Common myeloid progenitor, CD34-positive (primary cell): ENCODE measurements around the gene GFI1.

Experiments
- CTCF ChIA-PET: fragments of 350-600 bp; sonication (Branson Sonifier 250); formaldehyde crosslinking; loops from one replicate; lab custom pipeline; 2021; ENCODE audit warnings: antibody characterized with exemption; lab: Charles Lee
- POLR2A ChIA-PET: fragments of 350-600 bp; sonication (Branson Sonifier 250); formaldehyde crosslinking; loops from one replicate; lab custom pipeline; 2021; ENCODE audit warnings: antibody characterized with exemption; lab: Charles Lee
- DNase-seq, 3 donors: peaks; one replicate each; pipeline versions ENCODE4 v3.0.0 to v3.0.0-alpha.2; 2013
- H3K27ac ChIP-seq, 2 experiments: 1 replicate in 1 of 2; 2 replicates in 1 of 2; pipeline ENCODE4 v1.7.0; 2013; ENCODE audit warnings: inconsistent platforms in 2 of 2, low read length in 2 of 2, mild to moderate bottlenecking in 2 of 2, low read depth in 1 of 2, moderate library complexity in 1 of 2; ENCODE audit not compliant: severe bottlenecking in 2 of 2, insufficient read depth in 1 of 2, poor library complexity in 1 of 2
- H3K27me3 ChIP-seq, 5 experiments: replicated peaks in 2 of 5; 1 replicate in 3 of 5; 2 replicates in 2 of 5; pipeline versions ENCODE4 v1.6.1 to v1.7.0; 2013; ENCODE audit warnings: low read length in 4 of 5, mild to moderate bottlenecking in 2 of 5, moderate library complexity in 2 of 5, inconsistent platforms in 1 of 5; ENCODE audit not compliant: insufficient read depth in 5 of 5, control insufficient read depth in 4 of 5
- H3K36me3 ChIP-seq, 4 experiments: 1 replicate in 2 of 4; 2 replicates in 2 of 4; pipeline versions ENCODE4 v1.6.1 to v1.7.0; 2013; ENCODE audit warnings: low read length in 3 of 4, control low read depth in 1 of 4, mild to moderate bottlenecking in 1 of 4; ENCODE audit not compliant: control insufficient read depth in 4 of 4, insufficient read depth in 4 of 4
- H3K4me1 ChIP-seq, 4 experiments: 1 replicate in 3 of 4; 2 replicates in 1 of 4; pipeline versions ENCODE4 v1.6.1 to v1.7.1; 2013; ENCODE audit warnings: low read length in 3 of 4, mild to moderate bottlenecking in 3 of 4, control low read depth in 1 of 4, inconsistent platforms in 1 of 4, moderate library complexity in 1 of 4; ENCODE audit not compliant: control insufficient read depth in 4 of 4, insufficient read depth in 4 of 4; ENCODE audit errors: control extremely low read depth in 1 of 4
- H3K4me3 ChIP-seq, 7 experiments: 1 replicate in 4 of 7; 2 replicates in 3 of 7; pipeline versions ENCODE4 v1.5.1 to v1.7.0; 2013; ENCODE audit warnings: mild to moderate bottlenecking in 7 of 7, low read length in 6 of 7, moderate library complexity in 6 of 7, inconsistent platforms in 2 of 7, low read depth in 2 of 7, control low read depth in 1 of 7; ENCODE audit not compliant: insufficient read depth in 4 of 7, control insufficient read depth in 1 of 7; ENCODE audit errors: extremely low read depth in 1 of 7
- H3K9me3 ChIP-seq, 5 experiments: 1 replicate in 4 of 5; 2 replicates in 1 of 5; pipeline versions ENCODE4 v1.6.1 to v1.7.1; 2013; ENCODE audit warnings: low read length in 4 of 5, mild to moderate bottlenecking in 2 of 5, inconsistent platforms in 1 of 5, low read depth in 1 of 5, moderate library complexity in 1 of 5; ENCODE audit not compliant: control insufficient read depth in 4 of 5, insufficient read depth in 2 of 5; ENCODE audit errors: control extremely low read depth in 1 of 5
- WGBS: methylation state at CpG from one replicate; pipeline ENCODE4 v1.1.5; 2013; ENCODE audit not compliant: insufficient coverage; 5-methylcytosine and 5-hydroxymethylcytosine counted together

GFI1 gene

GRCh38 chr1:92503043-92503925 lies 16.6 kb upstream of the GFI1 start:
- Histone ChIP-seq H3K4me3 (no peak overlapping the region), H3K36me3 (no peaks in the 10 kb centered on the region), H3K4me1 (no peaks in the 10 kb centered on the region), H3K27me3 (no peaks in the 10 kb centered on the region), H3K27ac (no peak overlapping the region), H3K9me3 (no peaks in the 10 kb centered on the region)
- CTCF ChIA-PET: interaction anchor here (1.3 kb wide), 1 partner anchor 21 kb away, joined by 3 read pairs; no protein-coding TSS in a partner anchor
- POLR2A ChIA-PET: interaction anchor here (0.6 kb wide), 1 partner anchor 23 kb away, joined by 3 read pairs; no protein-coding TSS in a partner anchor
- no peak for DNase-seq
- WGBS: 100% methylated on average over 1 of the region's 6 CpGs

- POLR2A ChIA-PET: no interaction called here
- Histone ChIP-seq H3K4me1 (no peaks in the 10 kb centered on the region), H3K27ac (no peak overlapping the region), H3K9me3 (no peaks in the 10 kb centered on the region), H3K27me3 (no peaks in the 10 kb centered on the region), H3K4me3 (no peak overlapping the region), H3K36me3 (no peaks in the 10 kb centered on the region)
- peak in 2 of 3 donors; percentile 32 to 48 for DNase-seq
- CTCF ChIA-PET: no interaction called here
Observed at GRCh38 chr1:92502247-92502646, 15.5 kb upstream of the GFI1 start.

- DNase-seq: no peak
- Histone ChIP-seq H3K27ac (no peak overlapping the region), H3K27me3 (no peaks in the 10 kb centered on the region), H3K36me3 (no peaks in the 10 kb centered on the region), H3K4me1 (peaks cover 0 to 2% (median under 1%) of the 10 kb centered on the region in 4 experiments), H3K9me3 (no peaks in the 10 kb centered on the region), H3K4me3 (no peak overlapping the region)
- ChIA-PET POLR2A (no interaction called here), CTCF (no interaction called here)
- no CpG with 5 or more reads among the region's 1 CpG for WGBS
Observed at GRCh38 chr1:92500552-92500951, 13.8 kb upstream of the GFI1 start.

- Histone ChIP-seq H3K9me3 (no peaks in the 10 kb centered on the region), H3K27me3 (no peaks in the 10 kb centered on the region), H3K4me3 (no peak overlapping the region), H3K27ac (no peak overlapping the region), H3K4me1 (peaks cover 0 to 6% (median 1%) of the 10 kb centered on the region in 4 experiments), H3K36me3 (no peaks in the 10 kb centered on the region)
- ChIA-PET POLR2A (no interaction called here), CTCF (no interaction called here)
- no peak for DNase-seq
- WGBS: 78% methylated on average over 1 of the region's 2 CpGs
Observed at GRCh38 chr1:92495392-92496063, 8.8 kb upstream of the GFI1 start.

- H3K4me3 ChIP-seq: no peak overlapping the region
- H3K36me3 ChIP-seq: no peaks in the 10 kb centered on the region
- ChIA-PET CTCF (no interaction called here), POLR2A (no interaction called here)
- no peaks in the 10 kb centered on the region for H3K9me3 ChIP-seq
- no peaks in the 10 kb centered on the region for H3K27me3 ChIP-seq
- WGBS: no CpG with 5 or more reads among the region's 4 CpGs
- no peak overlapping the region for H3K27ac ChIP-seq
- peaks cover 0 to 6% (median 1%) of the 10 kb centered on the region in 4 experiments for H3K4me1 ChIP-seq
- no peak for DNase-seq
Observed at GRCh38 chr1:92494485-92495141, 7.9 kb upstream of the GFI1 start.

GRCh38 chr1:92493139-92493538 lies 6.4 kb upstream of the GFI1 start:
- Histone ChIP-seq H3K36me3 (no peaks in the 10 kb centered on the region), H3K4me1 (peaks cover 0 to 10% (median 1%) of the 10 kb centered on the region in 4 experiments), H3K9me3 (no peaks in the 10 kb centered on the region), H3K4me3 (no peak overlapping the region), H3K27me3 (no peaks in the 10 kb centered on the region), H3K27ac (no peak overlapping the region)
- ChIA-PET CTCF (no interaction called here), POLR2A (no interaction called here)
- WGBS: 100% methylated on average over 3 of the region's 4 CpGs
- no peak for DNase-seq
